ENCODE data around the gene NT5DC1. TPM values are rescaled to one million over a fixed set of nuclear protein-coding genes. Genes with fewer than 3 reads are reported as not detected.

Gene NT5DC1
- total RNA-seq, 1 experiment from 2014 or later = 63.7 TPM

DNA sequence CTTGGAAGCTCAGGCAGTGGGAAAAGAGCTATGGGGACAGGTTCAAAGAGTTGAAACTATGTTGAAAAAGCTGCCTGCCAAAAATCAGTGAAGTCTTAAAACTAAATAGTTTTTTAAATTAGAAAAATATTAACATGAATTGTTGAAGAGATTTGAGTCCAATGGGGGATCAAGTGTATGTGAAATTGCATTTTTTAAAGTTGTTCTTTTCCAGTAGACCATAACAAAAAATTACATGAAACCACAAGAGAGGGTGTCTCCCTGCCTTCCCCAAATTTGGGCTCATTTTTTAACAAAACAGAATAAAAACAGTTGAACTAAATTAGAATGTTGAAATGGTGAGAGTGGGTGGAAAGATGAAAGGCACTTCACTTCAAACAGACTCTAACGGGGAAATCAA lies 56.7 kb downstream of the NT5DC1 start:
- H3K27ac ChIP-seq (ENCODE audit: low read depth, low read length) = no peak overlapping the region
- intact Hi-C loops (cut with micrococcal nuclease) = no loop called here
- TF ChIP-seq ELF1 (IDR thresholded peaks at IDR 0.05; ENCODE audit: borderline replicate concordance, low read depth) (no peak), CBX3 (IDR thresholded peaks at IDR 0.05; ENCODE audit: low read depth) (no peak), FOSL1 (IDR thresholded peaks at IDR 0.05; ENCODE audit: low read depth) (no peak), POLR2AphosphoS5 (IDR thresholded peaks at IDR 0.05; ENCODE audit: low read depth, low read length) (no peak), SRF (IDR thresholded peaks at IDR 0.05; ENCODE audit: low read depth) (no peak), EZH2 (IDR thresholded peaks at IDR 0.05) (no peak), ZNF274 (IDR thresholded peaks at IDR 0.05; ENCODE audit: low read depth, low read length) (no peak), SP1 (IDR thresholded peaks at IDR 0.05; ENCODE audit: low read depth) (no peak), CEBPB (IDR thresholded peaks at IDR 0.05; ENCODE audit: low read depth) (no peak), TCF7L2 (IDR thresholded peaks at IDR 0.05; ENCODE audit: borderline replicate concordance, extremely low read depth, insufficient read depth, insufficient read length) (no peak), POLR2A (IDR thresholded peaks at IDR 0.05; ENCODE audit: borderline replicate concordance, extremely low read depth, insufficient read depth, insufficient read length) (no peak), JUND (IDR thresholded peaks at IDR 0.05) (no peak), EGR1 (IDR thresholded peaks at IDR 0.05; ENCODE audit: low read depth) (no peak), EZH2phosphoT487 (IDR thresholded peaks at IDR 0.05; ENCODE audit: borderline replicate concordance) (no peak)
- TF ChIP-seq, protein P1, sequence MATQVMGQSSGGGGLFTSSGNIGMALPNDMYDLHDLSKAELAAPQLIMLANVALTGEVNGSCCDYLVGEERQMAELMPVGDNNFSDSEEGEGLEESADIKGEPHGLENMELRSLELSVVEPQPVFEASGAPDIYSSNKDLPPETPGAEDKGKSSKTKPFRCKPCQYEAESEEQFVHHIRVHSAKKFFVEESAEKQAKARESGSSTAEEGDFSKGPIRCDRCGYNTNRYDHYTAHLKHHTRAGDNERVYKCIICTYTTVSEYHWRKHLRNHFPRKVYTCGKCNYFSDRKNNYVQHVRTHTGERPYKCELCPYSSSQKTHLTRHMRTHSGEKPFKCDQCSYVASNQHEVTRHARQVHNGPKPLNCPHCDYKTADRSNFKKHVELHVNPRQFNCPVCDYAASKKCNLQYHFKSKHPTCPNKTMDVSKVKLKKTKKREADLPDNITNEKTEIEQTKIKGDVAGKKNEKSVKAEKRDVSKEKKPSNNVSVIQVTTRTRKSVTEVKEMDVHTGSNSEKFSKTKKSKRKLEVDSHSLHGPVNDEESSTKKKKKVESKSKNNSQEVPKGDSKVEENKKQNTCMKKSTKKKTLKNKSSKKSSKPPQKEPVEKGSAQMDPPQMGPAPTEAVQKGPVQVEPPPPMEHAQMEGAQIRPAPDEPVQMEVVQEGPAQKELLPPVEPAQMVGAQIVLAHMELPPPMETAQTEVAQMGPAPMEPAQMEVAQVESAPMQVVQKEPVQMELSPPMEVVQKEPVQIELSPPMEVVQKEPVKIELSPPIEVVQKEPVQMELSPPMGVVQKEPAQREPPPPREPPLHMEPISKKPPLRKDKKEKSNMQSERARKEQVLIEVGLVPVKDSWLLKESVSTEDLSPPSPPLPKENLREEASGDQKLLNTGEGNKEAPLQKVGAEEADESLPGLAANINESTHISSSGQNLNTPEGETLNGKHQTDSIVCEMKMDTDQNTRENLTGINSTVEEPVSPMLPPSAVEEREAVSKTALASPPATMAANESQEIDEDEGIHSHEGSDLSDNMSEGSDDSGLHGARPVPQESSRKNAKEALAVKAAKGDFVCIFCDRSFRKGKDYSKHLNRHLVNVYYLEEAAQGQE (IDR thresholded peaks at IDR 0.05; ENCODE audit: low read depth) = no peak
- TF ChIP-seq, protein P2, sequence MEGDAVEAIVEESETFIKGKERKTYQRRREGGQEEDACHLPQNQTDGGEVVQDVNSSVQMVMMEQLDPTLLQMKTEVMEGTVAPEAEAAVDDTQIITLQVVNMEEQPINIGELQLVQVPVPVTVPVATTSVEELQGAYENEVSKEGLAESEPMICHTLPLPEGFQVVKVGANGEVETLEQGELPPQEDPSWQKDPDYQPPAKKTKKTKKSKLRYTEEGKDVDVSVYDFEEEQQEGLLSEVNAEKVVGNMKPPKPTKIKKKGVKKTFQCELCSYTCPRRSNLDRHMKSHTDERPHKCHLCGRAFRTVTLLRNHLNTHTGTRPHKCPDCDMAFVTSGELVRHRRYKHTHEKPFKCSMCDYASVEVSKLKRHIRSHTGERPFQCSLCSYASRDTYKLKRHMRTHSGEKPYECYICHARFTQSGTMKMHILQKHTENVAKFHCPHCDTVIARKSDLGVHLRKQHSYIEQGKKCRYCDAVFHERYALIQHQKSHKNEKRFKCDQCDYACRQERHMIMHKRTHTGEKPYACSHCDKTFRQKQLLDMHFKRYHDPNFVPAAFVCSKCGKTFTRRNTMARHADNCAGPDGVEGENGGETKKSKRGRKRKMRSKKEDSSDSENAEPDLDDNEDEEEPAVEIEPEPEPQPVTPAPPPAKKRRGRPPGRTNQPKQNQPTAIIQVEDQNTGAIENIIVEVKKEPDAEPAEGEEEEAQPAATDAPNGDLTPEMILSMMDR (IDR thresholded peaks at IDR 0.05 in 2 of 3, conservative IDR thresholded peaks at IDR 0.05 in 1 of 3; ENCODE audit: borderline replicate concordance in 1 of 3, insufficient read depth in 1 of 3, low read depth in 2 of 3, low read length in 2 of 3) = no peak
- no peaks in the 10 kb centered on the region for H3K9me3 ChIP-seq (ENCODE audit: control insufficient read depth in 1 of 2, insufficient read depth in 1 of 2, low read depth in 1 of 2, low read length in 2 of 2)
- H3K79me2 ChIP-seq (ENCODE audit: insufficient read depth, low read length) = no peaks in the 10 kb centered on the region
- no peak overlapping the region for H3K4me2 ChIP-seq (ENCODE audit: low read length)
- no peak overlapping the region for H3K4me3 ChIP-seq (replicated peaks in 1 of 2; ENCODE audit: low read depth in 1 of 2, low read length in 2 of 2)
- ChIA-PET POLR2A (no interaction called here), CTCF (no interaction called here), RAD21 (ENCODE audit: low non-redundant PET in 1 of 2, low total read pairs in 2 of 2, uncharacterized antibody in 2 of 2, unreplicated experiment in 2 of 2) (no interaction called here)
- H2AFZ ChIP-seq (ENCODE audit: low read depth, low read length, poor library complexity, severe bottlenecking) = no peak overlapping the region
- ATAC-seq (no peak), DNase-seq (ENCODE audit: low read depth, low spot score) (no peak)
- no peaks in the 10 kb centered on the region for H3K4me1 ChIP-seq (ENCODE audit: control insufficient read depth in 1 of 2, insufficient read depth in 2 of 2, low read length in 2 of 2)
- H3K27me3 ChIP-seq (ENCODE audit: insufficient read depth, low read length) = no peaks in the 10 kb centered on the region
- no peaks in the 10 kb centered on the region for H4K20me1 ChIP-seq (ENCODE audit: insufficient read depth)
- no peaks in the 10 kb centered on the region for H3K36me3 ChIP-seq (ENCODE audit: control insufficient read depth in 1 of 2, insufficient read depth in 2 of 2, low read length in 2 of 2)
- no peaks in the 10 kb centered on the region for H3K9me2 ChIP-seq (ENCODE audit: insufficient read depth)
- H3K9ac ChIP-seq (ENCODE audit: low read length) = no peak overlapping the region
- no TSS peak for BruUV-seq (replicated peaks)
